ENCODE measurements around the gene TTYH2. TPM values are rescaled to one million over a fixed set of nuclear protein-coding genes. Genes with fewer than 3 reads are reported as not detected.

The TTYH2 gene
- total and polyA plus RNA-seq, 2 experiments from 2014 or later, result 1.4 to 3.9 TPM

DNA sequence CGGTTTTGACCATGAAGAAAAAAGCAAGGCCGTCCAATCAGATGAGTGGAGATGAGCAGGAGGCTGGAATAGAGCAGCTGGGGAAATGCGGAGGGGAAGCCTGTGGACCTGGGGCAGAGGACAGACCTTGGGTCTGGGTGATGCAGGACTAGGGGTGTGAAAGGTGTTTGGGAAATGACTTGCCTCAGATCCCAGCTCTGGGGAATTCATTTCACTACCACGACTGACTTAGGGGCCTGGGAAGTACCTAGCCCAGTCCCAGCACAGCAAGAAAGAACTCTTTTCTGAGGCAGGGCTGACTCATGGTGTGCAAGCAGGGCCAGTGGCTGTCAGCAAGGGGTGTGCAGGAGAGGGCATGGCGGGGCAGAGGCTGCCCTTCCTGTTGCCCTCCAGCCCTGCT, 75.4 kb downstream of the TTYH2 start:
- Histone ChIP-seq H3K27me3 (ENCODE audit: insufficient read depth) (no peaks in the 10 kb centered on the region), H3K79me2 (replicated peaks; ENCODE audit: insufficient read depth) (no peaks in the 10 kb centered on the region), H2AFZ (no peak overlapping the region), H3K36me3 (ENCODE audit: insufficient read depth) (no peaks in the 10 kb centered on the region), H3F3A (replicated peaks; ENCODE audit: low read depth) (no peaks in the 10 kb centered on the region), H4K20me1 (replicated peaks; ENCODE audit: insufficient read depth) (no peaks in the 10 kb centered on the region), H3K27ac (ENCODE audit: low read depth) (no peak overlapping the region), H3K4me2 (no peak overlapping the region), H3K4me3 (no peak overlapping the region), H3K9me2 (ENCODE audit: insufficient read depth) (no peaks in the 10 kb centered on the region), H3K4me1 (ENCODE audit: insufficient read depth) (peaks cover 7% of the 10 kb centered on the region; the same call in 1 of the 2 replicates)
- Mint-ChIP-seq H3K27me3 (ENCODE audit: insufficient read depth, low read depth, poor library complexity) (peaks cover 11% of the 10 kb centered on the region), H3K4me1 (no peaks in the 10 kb centered on the region; the same call in 1 of the 3 replicates), H3K4me3 (no peak overlapping the region), H3K9me3 (no peaks in the 10 kb centered on the region), H3K27ac (no peak overlapping the region), H3K36me3 (ENCODE audit: low read depth) (no peaks in the 10 kb centered on the region)
- TF ChIP-seq ZNF331 (CRISPR knock-in tag; IDR thresholded peaks at IDR 0.05; ENCODE audit: low read depth), result no peak
- no peak for TF ChIP-seq POLR2AphosphoS5 (IDR thresholded peaks at IDR 0.05; ENCODE audit: low read depth)
- no peak for TF ChIP-seq ZNF114 (CRISPR knock-in tag; IDR thresholded peaks at IDR 0.05)
- TF ChIP-seq, protein P1, sequence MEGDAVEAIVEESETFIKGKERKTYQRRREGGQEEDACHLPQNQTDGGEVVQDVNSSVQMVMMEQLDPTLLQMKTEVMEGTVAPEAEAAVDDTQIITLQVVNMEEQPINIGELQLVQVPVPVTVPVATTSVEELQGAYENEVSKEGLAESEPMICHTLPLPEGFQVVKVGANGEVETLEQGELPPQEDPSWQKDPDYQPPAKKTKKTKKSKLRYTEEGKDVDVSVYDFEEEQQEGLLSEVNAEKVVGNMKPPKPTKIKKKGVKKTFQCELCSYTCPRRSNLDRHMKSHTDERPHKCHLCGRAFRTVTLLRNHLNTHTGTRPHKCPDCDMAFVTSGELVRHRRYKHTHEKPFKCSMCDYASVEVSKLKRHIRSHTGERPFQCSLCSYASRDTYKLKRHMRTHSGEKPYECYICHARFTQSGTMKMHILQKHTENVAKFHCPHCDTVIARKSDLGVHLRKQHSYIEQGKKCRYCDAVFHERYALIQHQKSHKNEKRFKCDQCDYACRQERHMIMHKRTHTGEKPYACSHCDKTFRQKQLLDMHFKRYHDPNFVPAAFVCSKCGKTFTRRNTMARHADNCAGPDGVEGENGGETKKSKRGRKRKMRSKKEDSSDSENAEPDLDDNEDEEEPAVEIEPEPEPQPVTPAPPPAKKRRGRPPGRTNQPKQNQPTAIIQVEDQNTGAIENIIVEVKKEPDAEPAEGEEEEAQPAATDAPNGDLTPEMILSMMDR (conservative IDR thresholded peaks at IDR 0.05; ENCODE audit: low read depth in 2 of 2), result no peak
- TF ChIP-seq, protein P2, sequence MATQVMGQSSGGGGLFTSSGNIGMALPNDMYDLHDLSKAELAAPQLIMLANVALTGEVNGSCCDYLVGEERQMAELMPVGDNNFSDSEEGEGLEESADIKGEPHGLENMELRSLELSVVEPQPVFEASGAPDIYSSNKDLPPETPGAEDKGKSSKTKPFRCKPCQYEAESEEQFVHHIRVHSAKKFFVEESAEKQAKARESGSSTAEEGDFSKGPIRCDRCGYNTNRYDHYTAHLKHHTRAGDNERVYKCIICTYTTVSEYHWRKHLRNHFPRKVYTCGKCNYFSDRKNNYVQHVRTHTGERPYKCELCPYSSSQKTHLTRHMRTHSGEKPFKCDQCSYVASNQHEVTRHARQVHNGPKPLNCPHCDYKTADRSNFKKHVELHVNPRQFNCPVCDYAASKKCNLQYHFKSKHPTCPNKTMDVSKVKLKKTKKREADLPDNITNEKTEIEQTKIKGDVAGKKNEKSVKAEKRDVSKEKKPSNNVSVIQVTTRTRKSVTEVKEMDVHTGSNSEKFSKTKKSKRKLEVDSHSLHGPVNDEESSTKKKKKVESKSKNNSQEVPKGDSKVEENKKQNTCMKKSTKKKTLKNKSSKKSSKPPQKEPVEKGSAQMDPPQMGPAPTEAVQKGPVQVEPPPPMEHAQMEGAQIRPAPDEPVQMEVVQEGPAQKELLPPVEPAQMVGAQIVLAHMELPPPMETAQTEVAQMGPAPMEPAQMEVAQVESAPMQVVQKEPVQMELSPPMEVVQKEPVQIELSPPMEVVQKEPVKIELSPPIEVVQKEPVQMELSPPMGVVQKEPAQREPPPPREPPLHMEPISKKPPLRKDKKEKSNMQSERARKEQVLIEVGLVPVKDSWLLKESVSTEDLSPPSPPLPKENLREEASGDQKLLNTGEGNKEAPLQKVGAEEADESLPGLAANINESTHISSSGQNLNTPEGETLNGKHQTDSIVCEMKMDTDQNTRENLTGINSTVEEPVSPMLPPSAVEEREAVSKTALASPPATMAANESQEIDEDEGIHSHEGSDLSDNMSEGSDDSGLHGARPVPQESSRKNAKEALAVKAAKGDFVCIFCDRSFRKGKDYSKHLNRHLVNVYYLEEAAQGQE (IDR thresholded peaks at IDR 0.05; ENCODE audit: unreplicated experiment), result no peak
- TF ChIP-seq JUNB (IDR thresholded peaks at IDR 0.05; ENCODE audit: unreplicated experiment), result no peak
- TF ChIP-seq, protein P3, sequence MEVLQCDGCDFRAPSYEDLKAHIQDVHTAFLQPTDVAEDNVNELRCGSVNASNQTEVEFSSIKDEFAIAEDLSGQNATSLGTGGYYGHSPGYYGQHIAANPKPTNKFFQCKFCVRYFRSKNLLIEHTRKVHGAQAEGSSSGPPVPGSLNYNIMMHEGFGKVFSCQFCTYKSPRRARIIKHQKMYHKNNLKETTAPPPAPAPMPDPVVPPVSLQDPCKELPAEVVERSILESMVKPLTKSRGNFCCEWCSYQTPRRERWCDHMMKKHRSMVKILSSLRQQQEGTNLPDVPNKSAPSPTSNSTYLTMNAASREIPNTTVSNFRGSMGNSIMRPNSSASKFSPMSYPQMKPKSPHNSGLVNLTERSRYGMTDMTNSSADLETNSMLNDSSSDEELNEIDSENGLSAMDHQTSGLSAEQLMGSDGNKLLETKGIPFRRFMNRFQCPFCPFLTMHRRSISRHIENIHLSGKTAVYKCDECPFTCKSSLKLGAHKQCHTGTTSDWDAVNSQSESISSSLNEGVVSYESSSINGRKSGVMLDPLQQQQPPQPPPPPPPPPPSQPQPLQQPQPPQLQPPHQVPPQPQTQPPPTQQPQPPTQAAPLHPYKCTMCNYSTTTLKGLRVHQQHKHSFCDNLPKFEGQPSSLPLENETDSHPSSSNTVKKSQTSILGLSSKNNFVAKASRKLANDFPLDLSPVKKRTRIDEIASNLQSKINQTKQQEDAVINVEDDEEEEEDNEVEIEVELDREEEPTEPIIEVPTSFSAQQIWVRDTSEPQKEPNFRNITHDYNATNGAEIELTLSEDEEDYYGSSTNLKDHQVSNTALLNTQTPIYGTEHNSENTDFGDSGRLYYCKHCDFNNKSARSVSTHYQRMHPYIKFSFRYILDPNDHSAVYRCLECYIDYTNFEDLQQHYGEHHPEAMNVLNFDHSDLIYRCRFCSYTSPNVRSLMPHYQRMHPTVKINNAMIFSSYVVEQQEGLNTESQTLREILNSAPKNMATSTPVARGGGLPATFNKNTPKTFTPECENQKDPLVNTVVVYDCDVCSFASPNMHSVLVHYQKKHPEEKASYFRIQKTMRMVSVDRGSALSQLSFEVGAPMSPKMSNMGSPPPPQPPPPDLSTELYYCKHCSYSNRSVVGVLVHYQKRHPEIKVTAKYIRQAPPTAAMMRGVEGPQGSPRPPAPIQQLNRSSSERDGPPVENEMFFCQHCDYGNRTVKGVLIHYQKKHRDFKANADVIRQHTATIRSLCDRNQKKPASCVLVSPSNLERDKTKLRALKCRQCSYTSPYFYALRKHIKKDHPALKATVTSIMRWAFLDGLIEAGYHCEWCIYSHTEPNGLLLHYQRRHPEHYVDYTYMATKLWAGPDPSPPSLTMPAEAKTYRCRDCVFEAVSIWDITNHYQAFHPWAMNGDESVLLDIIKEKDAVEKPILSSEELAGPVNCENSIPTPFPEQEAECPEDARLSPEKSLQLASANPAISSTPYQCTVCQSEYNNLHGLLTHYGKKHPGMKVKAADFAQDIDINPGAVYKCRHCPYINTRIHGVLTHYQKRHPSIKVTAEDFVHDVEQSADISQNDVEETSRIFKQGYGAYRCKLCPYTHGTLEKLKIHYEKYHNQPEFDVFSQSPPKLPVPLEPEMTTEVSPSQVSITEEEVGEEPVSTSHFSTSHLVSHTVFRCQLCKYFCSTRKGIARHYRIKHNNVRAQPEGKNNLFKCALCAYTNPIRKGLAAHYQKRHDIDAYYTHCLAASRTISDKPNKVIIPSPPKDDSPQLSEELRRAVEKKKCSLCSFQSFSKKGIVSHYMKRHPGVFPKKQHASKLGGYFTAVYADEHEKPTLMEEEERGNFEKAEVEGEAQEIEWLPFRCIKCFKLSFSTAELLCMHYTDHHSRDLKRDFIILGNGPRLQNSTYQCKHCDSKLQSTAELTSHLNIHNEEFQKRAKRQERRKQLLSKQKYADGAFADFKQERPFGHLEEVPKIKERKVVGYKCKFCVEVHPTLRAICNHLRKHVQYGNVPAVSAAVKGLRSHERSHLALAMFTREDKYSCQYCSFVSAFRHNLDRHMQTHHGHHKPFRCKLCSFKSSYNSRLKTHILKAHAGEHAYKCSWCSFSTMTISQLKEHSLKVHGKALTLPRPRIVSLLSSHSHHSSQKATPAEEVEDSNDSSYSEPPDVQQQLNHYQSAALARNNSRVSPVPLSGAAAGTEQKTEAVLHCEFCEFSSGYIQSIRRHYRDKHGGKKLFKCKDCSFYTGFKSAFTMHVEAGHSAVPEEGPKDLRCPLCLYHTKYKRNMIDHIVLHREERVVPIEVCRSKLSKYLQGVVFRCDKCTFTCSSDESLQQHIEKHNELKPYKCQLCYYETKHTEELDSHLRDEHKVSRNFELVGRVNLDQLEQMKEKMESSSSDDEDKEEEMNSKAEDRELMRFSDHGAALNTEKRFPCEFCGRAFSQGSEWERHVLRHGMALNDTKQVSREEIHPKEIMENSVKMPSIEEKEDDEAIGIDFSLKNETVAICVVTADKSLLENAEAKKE (CRISPR knock-in tag; IDR thresholded peaks at IDR 0.05), result no peak
- TF ChIP-seq, protein P4, sequence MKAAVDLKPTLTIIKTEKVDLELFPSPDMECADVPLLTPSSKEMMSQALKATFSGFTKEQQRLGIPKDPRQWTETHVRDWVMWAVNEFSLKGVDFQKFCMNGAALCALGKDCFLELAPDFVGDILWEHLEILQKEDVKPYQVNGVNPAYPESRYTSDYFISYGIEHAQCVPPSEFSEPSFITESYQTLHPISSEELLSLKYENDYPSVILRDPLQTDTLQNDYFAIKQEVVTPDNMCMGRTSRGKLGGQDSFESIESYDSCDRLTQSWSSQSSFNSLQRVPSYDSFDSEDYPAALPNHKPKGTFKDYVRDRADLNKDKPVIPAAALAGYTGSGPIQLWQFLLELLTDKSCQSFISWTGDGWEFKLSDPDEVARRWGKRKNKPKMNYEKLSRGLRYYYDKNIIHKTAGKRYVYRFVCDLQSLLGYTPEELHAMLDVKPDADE (IDR thresholded peaks at IDR 0.05), result no peak
- TF ChIP-seq EZH2 (IDR thresholded peaks at IDR 0.05; ENCODE audit: low read depth, unreplicated experiment), result no peak
- no peak for TF ChIP-seq EZH2phosphoT487 (IDR thresholded peaks at IDR 0.05; ENCODE audit: unreplicated experiment)
- TF ChIP-seq STAT1 (IDR thresholded peaks at IDR 0.05; ENCODE audit: unreplicated experiment), result no peak
- no peak for TF ChIP-seq NANOG (IDR thresholded peaks at IDR 0.05; ENCODE audit: borderline replicate concordance)
- no peak for TF ChIP-seq CREB1 (CRISPR knock-in tag; IDR thresholded peaks at IDR 0.05; ENCODE audit: low read depth)
- ATAC-seq, result no peak
- DNase-seq (ENCODE audit: low spot score), result no peak
